ENCODE results near the gene ZBTB21.

DNA sequence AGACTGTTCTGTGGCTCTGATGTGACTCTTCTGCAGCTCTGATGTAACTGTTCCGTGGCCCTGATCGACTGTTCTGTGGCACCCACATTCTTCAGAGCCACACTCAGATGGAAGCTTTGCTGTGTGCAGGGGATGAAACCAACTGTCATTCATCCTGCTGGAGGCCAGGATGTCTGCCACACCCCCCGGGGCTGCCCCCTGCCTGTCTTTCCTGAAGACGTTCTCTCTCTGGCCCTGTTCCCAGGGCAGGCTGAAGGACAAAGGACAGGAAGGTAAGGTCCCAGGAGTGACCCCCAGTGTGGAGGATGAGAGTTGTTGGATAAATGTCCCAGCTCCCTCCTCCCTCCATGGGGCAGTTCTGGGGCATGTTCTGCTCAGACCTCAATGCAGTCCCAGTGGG is 31.6 kb upstream of the ZBTB21 start:
- TF ChIP-seq, protein P1, sequence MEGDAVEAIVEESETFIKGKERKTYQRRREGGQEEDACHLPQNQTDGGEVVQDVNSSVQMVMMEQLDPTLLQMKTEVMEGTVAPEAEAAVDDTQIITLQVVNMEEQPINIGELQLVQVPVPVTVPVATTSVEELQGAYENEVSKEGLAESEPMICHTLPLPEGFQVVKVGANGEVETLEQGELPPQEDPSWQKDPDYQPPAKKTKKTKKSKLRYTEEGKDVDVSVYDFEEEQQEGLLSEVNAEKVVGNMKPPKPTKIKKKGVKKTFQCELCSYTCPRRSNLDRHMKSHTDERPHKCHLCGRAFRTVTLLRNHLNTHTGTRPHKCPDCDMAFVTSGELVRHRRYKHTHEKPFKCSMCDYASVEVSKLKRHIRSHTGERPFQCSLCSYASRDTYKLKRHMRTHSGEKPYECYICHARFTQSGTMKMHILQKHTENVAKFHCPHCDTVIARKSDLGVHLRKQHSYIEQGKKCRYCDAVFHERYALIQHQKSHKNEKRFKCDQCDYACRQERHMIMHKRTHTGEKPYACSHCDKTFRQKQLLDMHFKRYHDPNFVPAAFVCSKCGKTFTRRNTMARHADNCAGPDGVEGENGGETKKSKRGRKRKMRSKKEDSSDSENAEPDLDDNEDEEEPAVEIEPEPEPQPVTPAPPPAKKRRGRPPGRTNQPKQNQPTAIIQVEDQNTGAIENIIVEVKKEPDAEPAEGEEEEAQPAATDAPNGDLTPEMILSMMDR (IDR thresholded peaks at IDR 0.05), result no peak
- no peak for TF ChIP-seq EZH2 (IDR thresholded peaks at IDR 0.05)

All from neural progenitor cell (in vitro differentiated cells).